Fibroblast of lung (primary cell): ENCODE results near the gene MRPL37. TPM values are rescaled to one million over a fixed set of nuclear protein-coding genes. Genes with fewer than 3 reads are reported as not detected.
A peak's percentile ranks its signal among the peaks of the same experiment; 100 is the strongest.

ENCODE experiments used
- DNase-seq, 2 donors: peaks; one replicate each; pipeline versions ENCODE4 v3.0.0 to v3.0.0-alpha.2; 2010; ENCODE audit warnings: low read depth in 2 of 2
- H2AFZ ChIP-seq: 2 replicates; pipeline ENCODE4 v1.5.1; 2012; ENCODE audit warnings: low read length, control low read depth, inconsistent platforms
- H3K27ac ChIP-seq: 2 replicates; pipeline ENCODE4 v1.5.1; 2011; ENCODE audit warnings: low read length, control low read depth; ENCODE audit not compliant: insufficient read depth
- H3K27me3 ChIP-seq: 2 replicates; pipeline ENCODE4 v1.5.1; 2011; ENCODE audit warnings: mild to moderate bottlenecking, low read length; ENCODE audit not compliant: control insufficient read depth, insufficient read depth
- H3K36me3 ChIP-seq: 2 replicates; pipeline ENCODE4 v1.5.1; 2011; ENCODE audit warnings: low read length; ENCODE audit not compliant: control insufficient read depth, insufficient read depth
- H3K4me1 ChIP-seq: 2 replicates; pipeline ENCODE4 v1.5.1; 2011; ENCODE audit warnings: low read length; ENCODE audit not compliant: control insufficient read depth, insufficient read depth; ENCODE audit errors: extremely low read depth
- H3K4me2 ChIP-seq: 2 replicates; pipeline ENCODE4 v1.5.1; 2011; ENCODE audit warnings: low read length, control low read depth; ENCODE audit not compliant: insufficient read depth; ENCODE audit errors: extremely low read depth
- H3K4me3 ChIP-seq, 4 experiments: fragments of 200-600 bp in 1 of 4; sonication (generic) in 1 of 4; replicated peaks in 1 of 4; 2 replicates each; pipeline ENCODE4 v1.5.1; 2011 to 2016; ENCODE audit warnings: low read length in 4 of 4, low read depth in 3 of 4, mild to moderate bottlenecking in 3 of 4, control low read depth in 2 of 4, inconsistent platforms in 1 of 4, mixed read lengths in 1 of 4; ENCODE audit not compliant: insufficient read depth in 1 of 4; ENCODE audit errors: control extremely low read depth in 1 of 4
- H3K79me2 ChIP-seq: 2 replicates; pipeline ENCODE4 v1.5.1; 2012; ENCODE audit warnings: mild to moderate bottlenecking, low read length, inconsistent platforms; ENCODE audit not compliant: control insufficient read depth, insufficient read depth
- H3K9ac ChIP-seq: 2 replicates; pipeline ENCODE4 v1.5.1; 2011; ENCODE audit warnings: mild to moderate bottlenecking, low read length, control low read depth; ENCODE audit not compliant: insufficient read depth
- H3K9me3 ChIP-seq: 2 replicates; pipeline ENCODE4 v1.5.1; 2012; ENCODE audit warnings: low read depth, low read length; ENCODE audit not compliant: control insufficient read depth, insufficient read depth
- H4K20me1 ChIP-seq: 2 replicates; pipeline ENCODE4 v1.5.1; 2011; ENCODE audit warnings: low read length; ENCODE audit not compliant: control insufficient read depth, insufficient read depth; ENCODE audit errors: extremely low read depth
- CTCF ChIP-seq, 2 donors: IDR thresholded peaks in 1 of 2; conservative IDR thresholded peaks in 1 of 2; 1 replicate in 1 of 2; 2 replicates in 1 of 2; pipeline ENCODE4 v1.5.1; 2011 to 2012; ENCODE audit warnings: low read length in 2 of 2, control low read depth in 1 of 2, inconsistent platforms in 1 of 2, low read depth in 1 of 2, mild to moderate bottlenecking in 1 of 2
- EZH2 ChIP-seq: IDR thresholded peaks from 2 replicates; pipeline ENCODE4 v1.5.1; 2012; ENCODE audit warnings: low read length, control low read depth, mild to moderate bottlenecking; ENCODE audit errors: missing control alignments
- polyA plus RNA-seq, 2 donors: library from polyadenylated mRNA; depleted of rRNA in 1 of 2; stranded (reverse) in 1 of 2; unstranded in 1 of 2; fragments of >200 nt; gene quantifications; 2 replicates each; pipeline ENCODE4 v1.2.1, GENCODE V29; 2011 to 2012; ENCODE audit warnings: missing spikeins in 1 of 2
- total RNA-seq: library from RNA; depleted of rRNA; stranded (reverse); fragments of >200 nt; gene quantifications from 2 replicates; pipeline ENCODE4 v1.2.1, GENCODE V29; 2014

MRPL37 gene
- total and polyA plus RNA-seq, 2 donors (not counting 1 experiment from before 2014, with no cell fraction given): 21.7 to 43.6 TPM

GRCh38 chr1:54252371-54252936 lies 52.5 kb downstream of the MRPL37 start:
- Histone ChIP-seq H3K79me2 (no peaks in the 10 kb centered on the region), H3K4me1 (peaks cover 29% of the 10 kb centered on the region), H3K9ac (no peak overlapping the region), H3K36me3 (no peaks in the 10 kb centered on the region), H3K9me3 (no peaks in the 10 kb centered on the region), H2AFZ (no peak overlapping the region), H3K27me3 (no peaks in the 10 kb centered on the region), H4K20me1 (no peaks in the 10 kb centered on the region), H3K4me3 (no peak overlapping the region), H3K4me2 (no peak overlapping the region), H3K27ac (no peak overlapping the region)
- no peak for DNase-seq
- no peak for TF ChIP-seq CTCF (conservative IDR thresholded peaks at IDR 0.05 in 1 of 2, IDR thresholded peaks at IDR 0.05 in 1 of 2; ENCODE audit: low read depth in 1 of 2, low read length in 2 of 2)
- TF ChIP-seq EZH2: no peak

GRCh38 chr1:54253480-54253879 lies 53.5 kb downstream of the MRPL37 start:
- Histone ChIP-seq H3K27ac (peak overlapping the region; percentile 52), H3K9ac (no peak overlapping the region), H4K20me1 (no peaks in the 10 kb centered on the region), H3K9me3 (no peaks in the 10 kb centered on the region), H2AFZ (no peak overlapping the region), H3K4me1 (peaks cover 29% of the 10 kb centered on the region), H3K4me3 (no peak overlapping the region), H3K27me3 (no peaks in the 10 kb centered on the region), H3K4me2 (peak overlapping the region; percentile 2), H3K36me3 (no peaks in the 10 kb centered on the region), H3K79me2 (no peaks in the 10 kb centered on the region)
- peak; percentile 81 to 96 for DNase-seq
- TF ChIP-seq EZH2 (no peak), CTCF (conservative IDR thresholded peaks at IDR 0.05 in 1 of 2, IDR thresholded peaks at IDR 0.05 in 1 of 2; ENCODE audit: low read depth in 1 of 2, low read length in 2 of 2) (no peak)

- no peaks in the 10 kb centered on the region for H3K27me3 ChIP-seq
- H2AFZ ChIP-seq: no peak overlapping the region
- TF ChIP-seq EZH2 (no peak), CTCF (conservative IDR thresholded peaks at IDR 0.05 in 1 of 2, IDR thresholded peaks at IDR 0.05 in 1 of 2; ENCODE audit: low read depth in 1 of 2, low read length in 2 of 2) (no peak)
- H3K27ac ChIP-seq: peak overlapping the region; percentile 38
- H4K20me1 ChIP-seq: no peaks in the 10 kb centered on the region
- H3K4me3 ChIP-seq: no peak overlapping the region
- DNase-seq: peak in 1 of 2 donors; percentile 73
- H3K36me3 ChIP-seq: no peaks in the 10 kb centered on the region
- H3K4me2 ChIP-seq: no peak overlapping the region
- peaks cover 29% of the 10 kb centered on the region for H3K4me1 ChIP-seq
- no peaks in the 10 kb centered on the region for H3K9me3 ChIP-seq
- no peaks in the 10 kb centered on the region for H3K79me2 ChIP-seq
- H3K9ac ChIP-seq: no peak overlapping the region
Observed at GRCh38 chr1:54254055-54254454, 54.1 kb downstream of the MRPL37 start.
